ENCODE data around the gene SNX18.

SNX18 gene

DNA sequence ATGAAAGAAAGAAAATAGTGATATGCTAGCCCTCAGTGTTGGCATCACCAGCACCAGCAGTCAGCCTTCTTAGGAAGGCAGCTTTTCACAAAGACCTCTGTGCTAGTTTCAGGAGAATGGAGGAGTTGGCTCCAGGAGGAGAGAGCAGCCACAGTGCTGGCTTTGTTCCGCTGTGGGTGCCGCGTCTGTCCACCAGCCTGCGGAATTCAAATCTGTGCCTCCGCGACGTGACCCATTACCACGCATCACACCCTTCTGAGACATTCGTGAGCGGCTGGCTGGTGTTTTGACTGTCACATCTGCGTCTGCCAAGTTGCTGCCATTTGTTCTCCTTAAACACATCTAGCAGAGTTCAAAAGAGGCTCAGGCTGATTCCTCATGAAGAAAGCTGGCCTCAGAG is 34.4 kb downstream of the SNX18 start:
- H3K4me3 ChIP-seq (ENCODE audit: low read depth, low read length) = no peak overlapping the region
- TF ChIP-seq CTCF (IDR thresholded peaks at IDR 0.05; ENCODE audit: low read depth, low read length) = no peak

- H3K4me3 ChIP-seq (ENCODE audit: low read depth, low read length) = no peak overlapping the region
- no peak for TF ChIP-seq CTCF (IDR thresholded peaks at IDR 0.05; ENCODE audit: low read depth, low read length)
Observed at GRCh38 chr5:54552446-54552845, 34.9 kb downstream of the SNX18 start.

- no peak overlapping the region for H3K4me3 ChIP-seq (ENCODE audit: low read depth, low read length)
- no peak for TF ChIP-seq CTCF (IDR thresholded peaks at IDR 0.05; ENCODE audit: low read depth, low read length)
Observed at GRCh38 chr5:54553659-54554207, 36.2 kb downstream of the SNX18 start.

- no peak overlapping the region for H3K4me3 ChIP-seq (ENCODE audit: low read depth, low read length)
- no peak for TF ChIP-seq CTCF (IDR thresholded peaks at IDR 0.05; ENCODE audit: low read depth, low read length)
Observed at GRCh38 chr5:54556141-54556540, 38.6 kb downstream of the SNX18 start.

GRCh38 chr5:54558362-54558761 is 40.8 kb downstream of the SNX18 start:
- no peak overlapping the region for H3K4me3 ChIP-seq (ENCODE audit: low read depth, low read length)
- no peak for TF ChIP-seq CTCF (IDR thresholded peaks at IDR 0.05; ENCODE audit: low read depth, low read length)

GRCh38 chr5:54561651-54562050 is 44.1 kb downstream of the SNX18 start:
- TF ChIP-seq CTCF (IDR thresholded peaks at IDR 0.05; ENCODE audit: low read depth, low read length) = no peak
- H3K4me3 ChIP-seq (ENCODE audit: low read depth, low read length) = no peak overlapping the region

- H3K4me3 ChIP-seq (ENCODE audit: low read depth, low read length) = no peak overlapping the region
- no peak for TF ChIP-seq CTCF (IDR thresholded peaks at IDR 0.05; ENCODE audit: low read depth, low read length)
Observed at GRCh38 chr5:54563083-54563761, 45.7 kb downstream of the SNX18 start.

Data from WI38 (cell line).